OCI-LY7 (cell line): ENCODE results near the gene ZNF407. TPM values are rescaled to one million over a fixed set of nuclear protein-coding genes. Genes with fewer than 3 reads are reported as not detected.

Experiments
- BruUV-seq: library from RNA; stranded (reverse); fragments of 400-500 nt; replicated peaks from 2 replicates; lab custom pipeline; 2021; lab: Mats Ljungman, UMichigan
- CTCF ChIA-PET: fragments of 300-600 bp; sonication (Branson Sonifier 250); formaldehyde crosslinking; loops from one replicate; lab custom pipeline; 2022; ENCODE audit warnings: antibody characterized with exemption; ENCODE audit not compliant: unreplicated experiment; lab: Charles Lee
- POLR2A ChIA-PET: fragments of 300-600 bp; sonication (Branson Sonifier 250); formaldehyde crosslinking; loops from one replicate; lab custom pipeline; 2022; ENCODE audit warnings: antibody characterized with exemption; lab: Charles Lee
- DNase-seq: peaks from one replicate; pipeline ENCODE4 v3.0.0-alpha.2; 2015; ENCODE audit warnings: low spot score
- H2AFZ ChIP-seq: fragments of 200-600 bp; sonication (generic), shearing (Covaris generic); 2 replicates; pipeline ENCODE4 v1.6.1; 2014; ENCODE audit warnings: mild to moderate bottlenecking, antibody characterized with exemption, low read length, moderate library complexity
- H3K27ac ChIP-seq: fragments of 200-600 bp; sonication (generic); 2 replicates; pipeline ENCODE4 v1.5.1; 2014; ENCODE audit warnings: mixed run types, low read depth, mild to moderate bottlenecking, moderate library complexity, low read length, inconsistent platforms; ENCODE audit not compliant: poor library complexity, severe bottlenecking
- H3K36me3 ChIP-seq: fragments of 200-600 bp; sonication (generic); 2 replicates; pipeline ENCODE4 v1.6.1; 2014; ENCODE audit warnings: mild to moderate bottlenecking, antibody characterized with exemption, low read length, moderate library complexity, mixed read lengths; ENCODE audit not compliant: insufficient read depth
- H3K4me1 ChIP-seq: fragments of 200-600 bp; sonication (generic); 2 replicates; pipeline ENCODE4 v1.5.1; 2014; ENCODE audit warnings: mild to moderate bottlenecking, low read length; ENCODE audit not compliant: insufficient read depth, poor library complexity, severe bottlenecking
- H3K4me2 ChIP-seq: fragments of 200-600 bp; sonication (generic); 2 replicates; pipeline ENCODE4 v1.6.1; 2014; ENCODE audit warnings: mild to moderate bottlenecking, low read length
- H3K4me3 ChIP-seq: fragments of 200-600 bp; sonication (generic); 2 replicates; pipeline ENCODE4 v1.5.1; 2014; ENCODE audit warnings: mild to moderate bottlenecking, low read depth, low read length; ENCODE audit not compliant: poor library complexity, severe bottlenecking
- H3K79me2 ChIP-seq: fragments of 200-600 bp; sonication (generic); 2 replicates; pipeline ENCODE4 v1.6.1; 2016; ENCODE audit warnings: low read depth, mild to moderate bottlenecking, low read length, moderate library complexity, mixed read lengths; ENCODE audit not compliant: insufficient read depth
- H3K9me2 ChIP-seq: fragments of 200-600 bp; sonication (generic); 2 replicates; pipeline ENCODE4 v1.6.1; 2016; ENCODE audit warnings: mild to moderate bottlenecking, low read length, mixed read lengths; ENCODE audit not compliant: insufficient read depth
- H3K9me3 ChIP-seq: fragments of 200-600 bp; sonication (generic); 2 replicates; pipeline ENCODE4 v1.6.1; 2014; ENCODE audit warnings: mild to moderate bottlenecking, mixed run types, low read length, mixed read lengths
- H4K20me1 ChIP-seq: fragments of 200-600 bp; sonication (generic); 2 replicates; pipeline ENCODE4 v1.6.1; 2014; ENCODE audit warnings: mild to moderate bottlenecking, antibody characterized with exemption, low read length, moderate library complexity, mixed read lengths; ENCODE audit not compliant: insufficient read depth
- CTCF ChIP-seq: fragments of 200-600 bp; sonication (generic); conservative IDR thresholded peaks from 2 replicates; pipeline ENCODE4 v1.5.1; 2014; ENCODE audit warnings: mild to moderate bottlenecking, antibody characterized with exemption, low read length, moderate library complexity, mixed read lengths
- EZH2phosphoT487 ChIP-seq: fragments of 200-600 bp; sonication (generic); IDR thresholded peaks from 2 replicates; pipeline ENCODE4 v1.6.1; 2018; ENCODE audit warnings: low read depth, borderline replicate concordance, mild to moderate bottlenecking, mixed run types, antibody characterized with exemption, low read length, moderate library complexity, mixed read lengths
- intact Hi-C: fragments of 100-400 bp; cut with micrococcal nuclease; formaldehyde crosslinking; loops from one replicate; pipeline ENCODE4 v1.10.0; 2022; ENCODE audit not compliant: unreplicated experiment
- total RNA-seq, 2 experiments: library from RNA; depleted of rRNA in 1 of 2; stranded (reverse); fragments of >200 nt in 1 of 2; shearing (Covaris generic) in 1 of 2; gene quantifications; 2 replicates each; pipeline ENCODE4 v1.2.3, GENCODE V29; 2014 to 2022

The ZNF407 gene
- total RNA-seq, 2 experiments from 2014 or later, result 8.9 to 11.9 TPM

GRCh38 chr18:74940856-74941255, 343.2 kb downstream of the ZNF407 start:
- BruUV-seq, result no TSS peak
- Histone ChIP-seq H3K27ac (no peak overlapping the region), H3K4me3 (no peak overlapping the region), H3K4me2 (no peak overlapping the region), H3K36me3 (no peaks in the 10 kb centered on the region), H2AFZ (no peak overlapping the region), H3K4me1 (no peaks in the 10 kb centered on the region), H4K20me1 (no peaks in the 10 kb centered on the region), H3K9me3 (no peaks in the 10 kb centered on the region), H3K9me2 (no peaks in the 10 kb centered on the region), H3K79me2 (no peaks in the 10 kb centered on the region)
- CTCF ChIA-PET, result no interaction called here
- intact Hi-C loops, result no loop called here
- TF ChIP-seq CTCF (no peak), EZH2phosphoT487 (no peak)
- POLR2A ChIA-PET, result no interaction called here
- DNase-seq, result no peak

- no peak overlapping the region for H2AFZ ChIP-seq
- H4K20me1 ChIP-seq, result no peaks in the 10 kb centered on the region
- H3K4me1 ChIP-seq, result no peaks in the 10 kb centered on the region
- H3K9me2 ChIP-seq, result no peaks in the 10 kb centered on the region
- no peak overlapping the region for H3K4me3 ChIP-seq
- no peaks in the 10 kb centered on the region for H3K79me2 ChIP-seq
- H3K9me3 ChIP-seq, result no peaks in the 10 kb centered on the region
- intact Hi-C loops, result no loop called here
- no TSS peak for BruUV-seq
- no peaks in the 10 kb centered on the region for H3K36me3 ChIP-seq
- no peak for DNase-seq
- H3K27ac ChIP-seq, result no peak overlapping the region
- ChIA-PET POLR2A (no interaction called here), CTCF (no interaction called here)
- TF ChIP-seq CTCF (no peak), EZH2phosphoT487 (no peak)
- no peak overlapping the region for H3K4me2 ChIP-seq
Observed at GRCh38 chr18:74942319-74942910, 344.7 kb downstream of the ZNF407 start.

- TF ChIP-seq CTCF, result no peak
- TF ChIP-seq EZH2phosphoT487, result no peak
- POLR2A ChIA-PET, result no interaction called here
- intact Hi-C loops, result no loop called here
Observed at GRCh38 chr18:74944676-74945075, 347.0 kb downstream of the ZNF407 start.

More at GRCh38 chr18:74944676-74945075, 347.0 kb downstream of the ZNF407 start:
- Histone ChIP-seq H2AFZ (no peak overlapping the region), H3K9me2 (no peaks in the 10 kb centered on the region), H3K79me2 (no peaks in the 10 kb centered on the region), H4K20me1 (no peaks in the 10 kb centered on the region), H3K9me3 (no peaks in the 10 kb centered on the region), H3K4me3 (no peak overlapping the region), H3K27ac (no peak overlapping the region), H3K4me1 (no peaks in the 10 kb centered on the region), H3K36me3 (no peaks in the 10 kb centered on the region), H3K4me2 (no peak overlapping the region)
- DNase-seq, result no peak
- BruUV-seq, result no TSS peak
- CTCF ChIA-PET, result no interaction called here
